Activated naive CD4-positive, alpha-beta T cell treated with anti-CD3 and anti-CD28 coated beads, Interleukin-2, amount 50 U/mL, for 72 hours (primary cell): Measurements from ENCODE around the gene KCNJ1. TPM values are rescaled to one million over a fixed set of nuclear protein-coding genes. Genes with fewer than 3 reads are reported as not detected.

Source experiments
- ATAC-seq, 2 donors: fragments of 150-1000 bp; cut with Tn5 transposase; 2 replicates each; pipeline ENCODE4 v1.10.0; 2021; ENCODE audit warnings: mild to moderate bottlenecking in 2 of 2, moderate library complexity in 2 of 2
- DNase-seq, 2 donors: peaks; one replicate each; pipeline ENCODE4 v3.0.0; 2021 to 2022; ENCODE audit warnings: low spot score in 2 of 2
- H3K27ac Mint-ChIP-seq, 2 donors: one replicate each; pipeline ENCODE4 v1.8.0; 2022; ENCODE audit warnings: mild to moderate bottlenecking in 2 of 2, mixed read lengths in 2 of 2
- H3K36me3 Mint-ChIP-seq, 2 donors: one replicate each; pipeline ENCODE4 v1.8.0; 2022; ENCODE audit warnings: mixed read lengths in 2 of 2
- H3K9me3 Mint-ChIP-seq, 2 donors: one replicate each; pipeline ENCODE4 v1.8.0; 2022; ENCODE audit warnings: mixed read lengths in 2 of 2
- total RNA-seq, 2 donors: library from RNA; stranded (reverse); gene quantifications; one replicate each; pipeline ENCODE4 v1.2.3, GENCODE V29; 2022

The KCNJ1 gene
- total RNA-seq, 2 donors from 2014 or later: not detected

DNA sequence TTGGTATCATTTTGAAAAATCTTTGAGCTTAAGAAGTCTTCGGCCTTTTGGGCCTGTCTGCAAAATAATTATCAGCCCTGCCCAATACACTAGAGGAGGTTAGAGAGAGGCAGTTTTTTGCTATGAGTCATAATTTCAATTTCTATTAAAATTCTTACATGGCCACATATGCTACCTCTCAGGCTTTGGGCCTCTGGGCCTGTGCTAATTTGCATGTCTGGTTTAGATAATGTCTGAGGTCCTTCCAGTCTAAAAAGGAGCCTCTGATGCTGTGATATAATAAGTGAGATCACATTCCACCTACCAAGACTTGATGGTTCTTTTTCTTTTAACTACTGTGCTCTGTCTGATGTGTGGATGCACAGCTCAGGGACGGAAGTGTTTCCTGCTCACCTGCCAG, 70.8 kb downstream of the KCNJ1 start:
- Mint-ChIP-seq H3K9me3 (no peaks in the 10 kb centered on the region), H3K36me3 (peaks cover 0 to 12% of the 10 kb centered on the region in 2 donors), H3K27ac (peak overlapping the region in 1 of 2 donors; percentile 20)
- ATAC-seq (peak in 1 of 2 donors; percentile 34), DNase-seq (no peak)

DNA sequence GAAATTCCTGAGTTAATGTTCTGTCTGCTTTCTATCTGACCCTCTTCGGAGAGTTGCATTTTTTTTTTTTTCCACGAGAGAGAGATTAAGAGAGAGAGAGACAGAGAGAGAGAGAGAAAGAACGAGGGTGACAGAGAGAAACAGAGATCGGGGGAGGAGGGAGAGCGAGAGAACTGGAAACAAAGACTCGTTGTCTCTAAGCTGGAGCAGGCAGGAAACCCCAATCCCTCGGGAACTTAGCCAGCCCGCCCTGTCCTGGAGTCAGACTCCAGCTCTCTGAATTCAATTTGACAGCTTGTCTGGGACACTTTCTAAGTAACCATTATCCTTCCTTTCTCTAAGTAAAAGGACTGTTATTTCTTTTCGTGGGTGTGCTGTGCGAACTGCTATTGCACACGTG, 76.9 kb downstream of the KCNJ1 start:
- H3K36me3 Mint-ChIP-seq: peaks cover 0 to 6% of the 10 kb centered on the region in 2 donors

DNA sequence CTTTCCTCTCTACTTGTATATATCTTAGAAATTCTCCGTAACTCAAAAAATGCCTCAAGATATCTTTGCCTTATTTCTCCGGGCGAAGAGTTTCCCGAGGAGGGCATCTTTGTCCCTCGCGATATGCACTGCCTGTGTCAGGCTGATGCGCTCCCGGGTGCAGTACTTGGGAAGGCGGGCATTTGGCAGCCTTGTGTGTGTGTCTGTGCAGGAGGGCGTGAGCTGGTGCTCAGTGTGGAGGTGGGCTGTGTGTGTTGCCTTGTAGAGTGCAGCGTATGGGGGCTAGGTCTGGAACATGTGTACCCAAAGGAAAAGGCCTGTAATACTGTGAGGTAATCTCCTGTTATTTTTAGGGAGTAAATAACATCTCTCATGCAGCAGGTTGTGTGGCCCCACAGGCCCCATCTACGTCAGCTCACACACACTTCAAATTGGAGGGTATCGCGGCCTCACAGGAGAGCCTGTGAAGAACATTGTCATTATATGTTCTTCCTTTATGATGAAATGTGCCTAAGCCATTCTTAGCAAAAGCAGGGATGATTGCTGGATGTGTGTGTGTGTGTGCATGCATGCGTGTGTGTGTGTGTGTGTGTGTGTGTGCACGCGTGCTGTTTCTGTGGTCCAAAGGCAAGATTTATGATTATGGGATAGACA, 77.5 kb downstream of the KCNJ1 start:
- Mint-ChIP-seq H3K36me3 (peaks cover 0 to 8% of the 10 kb centered on the region in 2 donors), H3K9me3 (no peaks in the 10 kb centered on the region), H3K27ac (no peak overlapping the region)
- DNase-seq (no peak), ATAC-seq (no peak)

More for the DNA sequence above, 76.9 kb downstream of the KCNJ1 start:
- Mint-ChIP-seq H3K27ac (no peak overlapping the region), H3K9me3 (no peaks in the 10 kb centered on the region)
- DNase-seq (no peak), ATAC-seq (no peak)

Other genes with a start within 250 kb of the KCNJ1 start
- 10 to 100 TPM; 44.4 to 69.4 TPM for gene FLI1, start 173.2 kb downstream of the KCNJ1 start, total RNA-seq
- gene KCNJ5, start 24.1 kb upstream of the KCNJ1 start, total RNA-seq: not detected
- not detected for gene TP53AIP1, start 75.6 kb upstream of the KCNJ1 start, total RNA-seq